Right lobe of liver (tissue), 4 donors: ENCODE data around the gene CYFIP2.

Experiments used
- POLR2A ChIP-seq: fragments of 450-650 bp; IDR thresholded peaks from one replicate; pipeline ENCODE4 v1.6.1; 2017; ENCODE audit warnings: antibody characterized with exemption, mild to moderate bottlenecking
- TF ChIP-seq, protein P1 (sequence below), 4 donors: fragments of 200-600 bp in 3 of 4; fragments of 450-650 bp in 1 of 4; IDR thresholded peaks; one replicate each; pipeline versions ENCODE4 v1.5.1 to v1.8.0; 2016 to 2022; ENCODE audit warnings: antibody characterized with exemption in 4 of 4, mild to moderate bottlenecking in 2 of 4
- donor health status: DM: no; HTN: no; CAD: no.
- donor health status: DM: no; HTN: no; CAD: no.
- donor health status: DM: no; HTN: yes; CAD: no.

DNA sequence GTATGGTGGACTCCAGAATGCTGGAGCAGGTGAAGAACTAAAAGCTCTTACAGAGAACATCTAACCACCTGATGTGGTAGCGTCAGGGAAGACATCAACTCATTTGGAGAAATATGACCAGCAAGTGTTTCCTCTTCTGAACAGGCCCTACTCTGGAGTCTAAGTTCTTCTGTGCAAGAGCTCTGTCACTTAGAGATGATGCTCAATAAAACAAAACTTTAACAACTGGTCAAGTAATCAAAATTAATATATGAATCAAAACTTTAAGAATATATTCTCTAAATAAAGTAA, 85.8 kb downstream of the CYFIP2 start:
- no peak for TF ChIP-seq POLR2A
- TF ChIP-seq, protein P1, sequence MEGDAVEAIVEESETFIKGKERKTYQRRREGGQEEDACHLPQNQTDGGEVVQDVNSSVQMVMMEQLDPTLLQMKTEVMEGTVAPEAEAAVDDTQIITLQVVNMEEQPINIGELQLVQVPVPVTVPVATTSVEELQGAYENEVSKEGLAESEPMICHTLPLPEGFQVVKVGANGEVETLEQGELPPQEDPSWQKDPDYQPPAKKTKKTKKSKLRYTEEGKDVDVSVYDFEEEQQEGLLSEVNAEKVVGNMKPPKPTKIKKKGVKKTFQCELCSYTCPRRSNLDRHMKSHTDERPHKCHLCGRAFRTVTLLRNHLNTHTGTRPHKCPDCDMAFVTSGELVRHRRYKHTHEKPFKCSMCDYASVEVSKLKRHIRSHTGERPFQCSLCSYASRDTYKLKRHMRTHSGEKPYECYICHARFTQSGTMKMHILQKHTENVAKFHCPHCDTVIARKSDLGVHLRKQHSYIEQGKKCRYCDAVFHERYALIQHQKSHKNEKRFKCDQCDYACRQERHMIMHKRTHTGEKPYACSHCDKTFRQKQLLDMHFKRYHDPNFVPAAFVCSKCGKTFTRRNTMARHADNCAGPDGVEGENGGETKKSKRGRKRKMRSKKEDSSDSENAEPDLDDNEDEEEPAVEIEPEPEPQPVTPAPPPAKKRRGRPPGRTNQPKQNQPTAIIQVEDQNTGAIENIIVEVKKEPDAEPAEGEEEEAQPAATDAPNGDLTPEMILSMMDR (IDR thresholded peaks at IDR 0.05): no peak
